Stimulated activated CD4-positive, alpha-beta T cell treated with anti-CD3 and anti-CD28 coated beads, TNF-alpha, amount 100 ng/mL, for 4 hours (primary cell): ENCODE measurements around the gene UPB1.

Experiments used
- DNase-seq, 3 experiments: peaks; one replicate each; pipeline ENCODE4 v3.0.0-alpha.2; 2020; ENCODE audit warnings: low read depth in 3 of 3

The UPB1 gene

DNA sequence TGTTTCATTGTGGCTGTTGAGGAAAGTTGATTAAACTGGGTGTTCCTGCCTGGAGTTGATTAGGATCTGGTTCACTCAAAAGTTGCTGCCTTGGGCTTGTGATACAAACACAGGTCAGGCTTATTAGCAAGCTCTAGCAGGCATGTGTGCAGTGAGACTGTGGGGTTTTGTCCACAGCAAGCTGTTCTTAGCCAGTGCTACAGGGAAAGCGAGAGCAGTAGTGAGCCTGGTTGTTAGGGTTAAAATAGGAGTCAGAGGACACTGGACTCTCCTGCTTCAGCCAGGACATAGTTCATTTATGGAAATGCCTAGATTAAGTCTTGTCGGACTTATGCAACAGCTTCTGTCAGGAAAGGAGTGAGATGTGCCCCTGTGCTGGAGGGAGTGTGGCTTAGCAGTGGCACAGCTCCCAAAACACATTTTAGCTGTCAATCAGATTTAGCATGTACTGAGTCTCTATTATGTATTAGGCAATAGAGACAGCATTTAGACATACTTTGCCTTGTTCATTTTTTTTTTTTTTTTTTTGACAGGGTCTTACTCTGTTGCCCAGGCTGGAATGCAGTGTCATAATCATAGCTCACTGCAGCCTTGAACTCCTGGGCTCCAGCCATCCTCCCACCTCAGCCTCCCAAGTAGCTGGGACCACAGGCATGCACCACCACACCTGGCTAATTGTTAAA, 69.4 kb downstream of the UPB1 start:
- no peak for DNase-seq

DNA sequence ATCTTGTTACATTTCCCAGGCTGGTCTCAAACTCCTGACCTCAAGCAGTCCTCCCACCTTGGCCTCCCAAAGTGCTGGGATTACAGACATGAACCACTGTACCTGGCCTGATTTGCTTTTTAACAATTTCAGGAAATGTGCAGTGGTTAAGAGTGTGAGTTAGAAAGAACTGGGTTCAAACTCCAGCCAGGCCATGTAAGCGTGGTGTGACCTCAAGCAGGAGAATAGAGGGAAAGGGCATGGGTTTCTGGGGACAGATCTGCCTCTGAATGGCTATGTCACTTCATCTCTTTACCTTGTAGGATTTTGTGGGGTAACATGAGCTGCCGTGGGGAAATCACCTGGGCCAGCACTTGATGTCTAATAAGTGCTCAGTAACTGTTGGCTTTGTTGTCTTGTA, 69.9 kb downstream of the UPB1 start:
- DNase-seq = no peak

- no peak for DNase-seq
These were observed 71.9 kb downstream of the UPB1 start for GRCh38 chr22:24566899-24567511.

DNA sequence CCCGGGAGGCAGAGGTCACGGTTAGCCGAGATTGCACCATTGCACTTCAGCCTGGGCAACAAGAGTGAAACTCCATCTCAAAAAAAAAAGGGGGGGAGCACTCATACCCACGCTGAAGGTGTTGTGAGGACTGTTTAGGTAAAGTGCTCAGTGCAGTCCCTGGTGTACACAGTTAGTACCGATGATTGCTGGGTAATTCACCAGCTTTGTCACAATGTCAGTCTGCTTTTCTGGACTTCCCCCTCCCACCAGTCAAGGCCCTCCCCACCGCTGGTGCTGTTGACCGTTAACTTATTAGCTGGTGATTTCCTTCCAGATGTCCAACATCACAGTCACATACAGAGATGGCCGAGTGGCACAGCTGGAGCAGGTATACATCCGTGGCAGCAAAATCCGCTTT, 72.5 kb downstream of the UPB1 start:
- DNase-seq = no peak

DNA sequence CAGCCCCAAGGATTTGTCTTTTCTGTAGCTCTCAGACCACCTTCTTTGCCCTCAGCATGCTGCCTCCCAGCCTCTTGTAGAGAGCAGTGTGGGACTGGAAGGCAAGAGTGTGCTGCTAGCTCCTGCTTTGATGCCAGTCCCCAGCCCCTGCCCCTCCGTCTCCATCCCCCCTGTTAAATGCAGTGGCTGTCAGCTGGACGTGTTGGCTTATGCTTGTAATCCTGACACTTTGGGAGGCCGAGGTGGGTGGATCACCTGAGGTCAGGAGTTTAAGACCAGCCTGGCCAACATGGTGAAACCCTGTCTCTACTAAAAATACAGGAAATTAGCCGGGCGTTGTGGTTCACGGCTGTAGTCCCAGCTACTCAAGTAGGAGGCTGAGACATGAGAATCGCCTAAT, 76.1 kb downstream of the UPB1 start:
- no peak for DNase-seq

GRCh38 chr22:24576778-24577177, 81.6 kb downstream of the UPB1 start:
- DNase-seq = no peak
